Nephron (organoid): Measurements from ENCODE around the gene DRP2.
"Not testable (repeated sequence)": the region's sequence is repeated elsewhere in the genome, so short reads cannot be mapped to it uniquely, and the experiment has no call there.

Experiments used
- H3K27ac Mint-ChIP-seq, 3 experiments: 2 replicates each; pipeline ENCODE4 v1.8.0; 2020; ENCODE audit warnings: mixed read lengths in 3 of 3, mild to moderate bottlenecking in 2 of 3, moderate library complexity in 1 of 3
- H3K27me3 Mint-ChIP-seq: 2 replicates; pipeline ENCODE4 v1.8.0; 2021; ENCODE audit warnings: low read depth, mild to moderate bottlenecking, moderate library complexity, mixed read lengths
- H3K36me3 Mint-ChIP-seq: 2 replicates; pipeline ENCODE4 v1.8.0; 2020; ENCODE audit warnings: low read depth, mixed read lengths
- H3K4me1 Mint-ChIP-seq: 2 replicates; pipeline ENCODE4 v1.8.0; 2020; ENCODE audit warnings: mixed read lengths
- H3K4me3 Mint-ChIP-seq, 3 experiments: 2 replicates each; pipeline ENCODE4 v1.8.0; 2020; ENCODE audit warnings: mild to moderate bottlenecking in 3 of 3, mixed read lengths in 3 of 3, moderate library complexity in 2 of 3
- H3K9me3 Mint-ChIP-seq: 2 replicates; pipeline ENCODE4 v1.8.0; 2020; ENCODE audit warnings: mixed read lengths
- TF ChIP-seq, protein P1 (sequence below), 3 experiments: fragments of 200-600 bp; sonication (generic); IDR thresholded peaks; one replicate each; pipeline ENCODE4 v1.5.0; 2021; ENCODE audit warnings: antibody characterized with exemption in 3 of 3; ENCODE audit not compliant: unreplicated experiment in 3 of 3

DRP2 gene

DNA sequence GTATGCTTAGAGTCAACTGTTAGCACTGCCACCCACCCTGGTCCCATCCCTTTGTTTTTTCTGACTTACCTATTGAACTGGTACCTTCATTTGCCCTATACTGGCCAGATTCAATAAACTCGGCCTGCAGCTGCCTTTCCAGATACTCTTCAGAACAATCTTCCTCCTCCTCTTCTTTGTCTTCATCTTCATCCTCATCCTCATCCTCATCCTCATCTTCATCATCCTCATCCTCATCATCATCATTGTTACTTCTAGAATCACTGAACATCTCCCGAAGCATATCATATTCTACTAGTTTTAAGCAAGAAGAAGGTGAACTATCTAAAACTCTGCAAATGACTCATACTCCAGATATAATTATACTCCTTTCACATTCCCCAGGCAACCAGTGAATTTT is 56.7 kb downstream of the DRP2 start:
- TF ChIP-seq, protein P1, sequence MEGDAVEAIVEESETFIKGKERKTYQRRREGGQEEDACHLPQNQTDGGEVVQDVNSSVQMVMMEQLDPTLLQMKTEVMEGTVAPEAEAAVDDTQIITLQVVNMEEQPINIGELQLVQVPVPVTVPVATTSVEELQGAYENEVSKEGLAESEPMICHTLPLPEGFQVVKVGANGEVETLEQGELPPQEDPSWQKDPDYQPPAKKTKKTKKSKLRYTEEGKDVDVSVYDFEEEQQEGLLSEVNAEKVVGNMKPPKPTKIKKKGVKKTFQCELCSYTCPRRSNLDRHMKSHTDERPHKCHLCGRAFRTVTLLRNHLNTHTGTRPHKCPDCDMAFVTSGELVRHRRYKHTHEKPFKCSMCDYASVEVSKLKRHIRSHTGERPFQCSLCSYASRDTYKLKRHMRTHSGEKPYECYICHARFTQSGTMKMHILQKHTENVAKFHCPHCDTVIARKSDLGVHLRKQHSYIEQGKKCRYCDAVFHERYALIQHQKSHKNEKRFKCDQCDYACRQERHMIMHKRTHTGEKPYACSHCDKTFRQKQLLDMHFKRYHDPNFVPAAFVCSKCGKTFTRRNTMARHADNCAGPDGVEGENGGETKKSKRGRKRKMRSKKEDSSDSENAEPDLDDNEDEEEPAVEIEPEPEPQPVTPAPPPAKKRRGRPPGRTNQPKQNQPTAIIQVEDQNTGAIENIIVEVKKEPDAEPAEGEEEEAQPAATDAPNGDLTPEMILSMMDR (IDR thresholded peaks at IDR 0.05; ENCODE audit: unreplicated experiment in 3 of 3): no peak
- no peaks in the 10 kb centered on the region for H3K4me1 Mint-ChIP-seq
- H3K4me3 Mint-ChIP-seq: no peak overlapping the region
- H3K27ac Mint-ChIP-seq: no peak overlapping the region
- no peaks in the 10 kb centered on the region for H3K36me3 Mint-ChIP-seq
- H3K27me3 Mint-ChIP-seq: no peaks in the 10 kb centered on the region
- H3K9me3 Mint-ChIP-seq: peaks cover 4% of the 10 kb centered on the region

DNA sequence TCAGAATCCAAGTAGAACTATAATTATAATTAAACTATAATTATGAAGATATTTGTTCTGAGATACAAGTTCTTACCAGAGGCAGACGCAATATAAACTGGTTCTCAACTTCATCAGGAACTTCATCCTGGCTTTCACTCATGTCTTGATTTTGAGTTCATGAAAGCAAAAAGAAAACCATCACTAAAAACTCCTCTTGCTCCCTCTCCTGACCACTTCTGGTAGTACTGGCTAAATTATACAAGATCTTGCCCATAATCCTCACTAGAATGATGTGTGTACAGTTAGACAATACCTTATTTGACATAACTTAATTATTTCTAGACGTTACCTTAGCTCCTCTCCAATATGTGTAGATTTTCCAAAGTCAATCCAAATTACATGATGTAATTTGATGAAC is 67.8 kb downstream of the DRP2 start:
- TF ChIP-seq, protein P1 (IDR thresholded peaks at IDR 0.05; ENCODE audit: unreplicated experiment in 3 of 3): peak; percentile 36 to 57 (median 43)
- Mint-ChIP-seq H3K36me3 (no peaks in the 10 kb centered on the region), H3K4me1 (no peaks in the 10 kb centered on the region), H3K27ac (no peak overlapping the region), H3K4me3 (no peak overlapping the region), H3K9me3 (peaks cover 7% of the 10 kb centered on the region), H3K27me3 (no peaks in the 10 kb centered on the region)

DNA sequence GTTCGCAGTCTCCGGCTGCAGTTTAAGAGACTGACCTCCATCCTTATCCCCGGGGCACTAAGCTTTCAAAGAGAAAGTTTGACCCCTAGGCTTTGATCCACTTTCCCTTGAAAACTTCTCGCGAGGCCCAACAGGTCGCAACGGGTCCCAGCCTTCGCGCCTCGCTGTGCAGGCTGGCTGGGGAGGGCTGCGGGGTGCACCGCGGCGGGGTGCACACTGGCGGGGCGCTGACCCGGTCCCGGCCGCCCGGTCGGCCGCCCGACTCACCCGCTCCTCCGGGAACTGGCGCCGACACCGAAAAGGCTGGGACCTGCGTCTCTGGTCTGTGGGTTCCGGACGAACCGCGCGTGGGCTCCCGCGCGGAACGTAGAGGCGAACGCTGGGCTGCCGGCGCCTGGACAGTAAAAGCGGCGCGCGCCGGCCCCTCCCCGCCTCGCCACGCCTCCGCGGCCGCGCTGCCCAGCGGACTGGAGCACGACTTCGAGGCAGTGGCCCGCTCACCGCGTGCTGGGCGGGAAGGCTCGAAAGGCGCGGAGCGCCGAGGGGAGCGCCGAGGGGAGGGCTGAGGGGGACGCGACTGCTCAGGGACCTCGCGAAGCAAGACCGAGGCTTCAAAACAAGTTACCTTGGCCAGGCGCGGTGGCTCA is 71.5 kb downstream of the DRP2 start, which contains the start of gene TAF7L:
TSS of gene TAF7L (minus strand) at position 378 of the 647 bp plus-strand sequence. CDS start 3,791 bp downstream, outside the sequence.
- H3K36me3 Mint-ChIP-seq: no peaks in the 10 kb centered on the region
- H3K27me3 Mint-ChIP-seq: no peaks in the 10 kb centered on the region
- no peak within 1 kb of the TSS for H3K4me3 Mint-ChIP-seq
- H3K27ac Mint-ChIP-seq: no peak within 1 kb of the TSS
- no peaks in the 10 kb centered on the region for H3K4me1 Mint-ChIP-seq
- peaks cover 14% of the 10 kb centered on the region for H3K9me3 Mint-ChIP-seq
- TF ChIP-seq, protein P1 (IDR thresholded peaks at IDR 0.05; ENCODE audit: unreplicated experiment in 3 of 3): no peak

DNA sequence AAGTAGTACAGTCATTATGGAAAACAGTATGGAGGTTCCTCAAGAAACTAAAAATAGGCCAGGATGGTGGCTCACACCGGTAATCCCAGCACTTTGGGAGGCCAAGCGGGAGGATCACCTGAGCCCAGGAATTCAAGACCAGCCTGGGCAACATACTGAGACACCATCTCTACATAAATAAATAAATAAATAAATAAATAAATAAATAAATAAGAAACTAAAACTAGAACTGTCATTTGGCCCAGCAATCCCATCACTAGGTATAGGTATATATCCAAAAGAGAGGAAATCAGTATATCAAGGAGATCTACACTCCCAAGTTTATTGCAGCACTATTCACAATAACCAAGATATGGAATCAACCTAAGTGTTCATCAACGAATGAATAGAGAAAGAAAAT is 76.0 kb downstream of the DRP2 start:
- not testable (repeated sequence) for H3K4me1 Mint-ChIP-seq, H3K9me3 Mint-ChIP-seq, H3K27ac Mint-ChIP-seq

DNA sequence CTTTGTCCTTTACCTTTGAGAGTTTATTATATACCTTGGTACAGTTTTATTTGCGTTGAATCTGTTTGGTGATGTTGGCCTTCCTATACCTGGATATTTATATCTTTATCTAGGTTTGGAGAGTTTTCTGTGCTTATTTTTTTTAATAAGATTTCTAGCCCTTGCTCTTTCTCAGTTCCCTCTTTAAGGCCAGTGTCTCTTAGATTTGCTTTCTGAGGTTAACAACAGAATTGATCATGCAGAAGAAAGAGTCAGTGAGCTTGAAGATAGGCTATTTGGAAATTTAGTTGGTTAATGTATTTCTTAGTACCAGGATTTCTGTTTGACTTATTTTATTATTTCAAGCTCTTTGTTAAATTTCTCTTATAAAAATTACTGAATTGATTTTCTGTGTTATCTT is 84.2 kb downstream of the DRP2 start:
- peaks cover 14% of the 10 kb centered on the region for H3K9me3 Mint-ChIP-seq
- H3K4me3 Mint-ChIP-seq: no peak overlapping the region
- TF ChIP-seq, protein P1 (IDR thresholded peaks at IDR 0.05; ENCODE audit: unreplicated experiment in 3 of 3): no peak
- H3K27me3 Mint-ChIP-seq: no peaks in the 10 kb centered on the region
- no peaks in the 10 kb centered on the region for H3K4me1 Mint-ChIP-seq
- no peak overlapping the region for H3K27ac Mint-ChIP-seq
- no peaks in the 10 kb centered on the region for H3K36me3 Mint-ChIP-seq

More for the DNA sequence above, 76.0 kb downstream of the DRP2 start:
- H3K27me3 Mint-ChIP-seq, H3K36me3 Mint-ChIP-seq, H3K4me3 Mint-ChIP-seq: not testable (repeated sequence)
